ENCODE results near the gene OSCP1. TPM values are rescaled to one million over a fixed set of nuclear protein-coding genes. Genes with fewer than 3 reads are reported as not detected.

Gene OSCP1
- total RNA-seq, 1 experiment from 2014 or later, result 3.8 TPM

GRCh38 chr1:36438715-36439114, 11.5 kb downstream of the OSCP1 start:
- peaks cover 8% of the 10 kb centered on the region for H3F3A ChIP-seq (ENCODE audit: low read length, unreplicated experiment)
- ChIA-PET POLR2A (ENCODE audit: unreplicated experiment) (no interaction called here), CTCF (no interaction called here)
- H2AFZ ChIP-seq (ENCODE audit: low read length), result no peak overlapping the region
- no peak for DNase-seq
- no peak overlapping the region for H3K4me3 ChIP-seq (ENCODE audit: low read length)
- no peaks in the 10 kb centered on the region for H4K20me1 ChIP-seq (ENCODE audit: low read length)
- no peaks in the 10 kb centered on the region for H3K9me2 ChIP-seq (replicated peaks; ENCODE audit: low read length)
- TF ChIP-seq EZH2phosphoT487 (IDR thresholded peaks at IDR 0.05; ENCODE audit: borderline replicate concordance, low read length), result no peak
- TF ChIP-seq, protein P1, sequence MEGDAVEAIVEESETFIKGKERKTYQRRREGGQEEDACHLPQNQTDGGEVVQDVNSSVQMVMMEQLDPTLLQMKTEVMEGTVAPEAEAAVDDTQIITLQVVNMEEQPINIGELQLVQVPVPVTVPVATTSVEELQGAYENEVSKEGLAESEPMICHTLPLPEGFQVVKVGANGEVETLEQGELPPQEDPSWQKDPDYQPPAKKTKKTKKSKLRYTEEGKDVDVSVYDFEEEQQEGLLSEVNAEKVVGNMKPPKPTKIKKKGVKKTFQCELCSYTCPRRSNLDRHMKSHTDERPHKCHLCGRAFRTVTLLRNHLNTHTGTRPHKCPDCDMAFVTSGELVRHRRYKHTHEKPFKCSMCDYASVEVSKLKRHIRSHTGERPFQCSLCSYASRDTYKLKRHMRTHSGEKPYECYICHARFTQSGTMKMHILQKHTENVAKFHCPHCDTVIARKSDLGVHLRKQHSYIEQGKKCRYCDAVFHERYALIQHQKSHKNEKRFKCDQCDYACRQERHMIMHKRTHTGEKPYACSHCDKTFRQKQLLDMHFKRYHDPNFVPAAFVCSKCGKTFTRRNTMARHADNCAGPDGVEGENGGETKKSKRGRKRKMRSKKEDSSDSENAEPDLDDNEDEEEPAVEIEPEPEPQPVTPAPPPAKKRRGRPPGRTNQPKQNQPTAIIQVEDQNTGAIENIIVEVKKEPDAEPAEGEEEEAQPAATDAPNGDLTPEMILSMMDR (conservative IDR thresholded peaks at IDR 0.05; ENCODE audit: low read depth, low read length), result no peak
- TF ChIP-seq EZH2 (IDR thresholded peaks at IDR 0.05; ENCODE audit: low read length, unreplicated experiment), result no peak
- no peaks in the 10 kb centered on the region for H3K9me3 ChIP-seq (ENCODE audit: low read length)
- H3K4me2 ChIP-seq (ENCODE audit: low read length), result no peak overlapping the region
- H3K36me3 ChIP-seq (ENCODE audit: low read depth, low read length), result no peaks in the 10 kb centered on the region
- no peak overlapping the region for H3K9ac ChIP-seq (ENCODE audit: low read length)
- no peaks in the 10 kb centered on the region for H3K27me3 ChIP-seq (ENCODE audit: low read length)
- ATAC-seq, result no peak
- H3K79me2 ChIP-seq (ENCODE audit: low read length), result no peaks in the 10 kb centered on the region
- BruUV-seq (replicated peaks), result no TSS peak
- intact Hi-C loops (cut with micrococcal nuclease), result no loop called here
- H3K27ac ChIP-seq (ENCODE audit: low read length), result no peak overlapping the region
- H3K4me1 ChIP-seq (ENCODE audit: insufficient read depth, low read length), result peaks cover 16% of the 10 kb centered on the region

GRCh38 chr1:36436821-36437220, 13.4 kb downstream of the OSCP1 start:
- H3K9me2 ChIP-seq (replicated peaks; ENCODE audit: low read length), result no peaks in the 10 kb centered on the region
- H3K79me2 ChIP-seq (ENCODE audit: low read length), result no peaks in the 10 kb centered on the region
- TF ChIP-seq EZH2phosphoT487 (IDR thresholded peaks at IDR 0.05; ENCODE audit: borderline replicate concordance, low read length) (no peak), EZH2 (IDR thresholded peaks at IDR 0.05; ENCODE audit: low read length, unreplicated experiment) (no peak)
- TF ChIP-seq, protein P1 (conservative IDR thresholded peaks at IDR 0.05; ENCODE audit: low read depth, low read length), result no peak
- H3K4me1 ChIP-seq (ENCODE audit: insufficient read depth, low read length), result peaks cover 16% of the 10 kb centered on the region
- ChIA-PET POLR2A (ENCODE audit: unreplicated experiment) (no interaction called here), CTCF (no interaction called here)
- H3F3A ChIP-seq (ENCODE audit: low read length, unreplicated experiment), result peaks cover 8% of the 10 kb centered on the region
- H3K4me3 ChIP-seq (ENCODE audit: low read length), result no peak overlapping the region
- no peaks in the 10 kb centered on the region for H3K27me3 ChIP-seq (ENCODE audit: low read length)
- DNase-seq, result peak; percentile 97
- no peaks in the 10 kb centered on the region for H4K20me1 ChIP-seq (ENCODE audit: low read length)
- intact Hi-C loops (cut with micrococcal nuclease), result no loop called here
- no peaks in the 10 kb centered on the region for H3K9me3 ChIP-seq (ENCODE audit: low read length)
- H2AFZ ChIP-seq (ENCODE audit: low read length), result no peak overlapping the region
- H3K9ac ChIP-seq (ENCODE audit: low read length), result no peak overlapping the region
- peak overlapping the region; percentile 49; the same call in 1 of the 2 replicates for H3K4me2 ChIP-seq (ENCODE audit: low read length)
- BruUV-seq (replicated peaks), result no TSS peak
- peak overlapping the region; percentile 44 for H3K27ac ChIP-seq (ENCODE audit: low read length)
- no peaks in the 10 kb centered on the region for H3K36me3 ChIP-seq (ENCODE audit: low read depth, low read length)
- ATAC-seq, result peak; percentile 77

DNA sequence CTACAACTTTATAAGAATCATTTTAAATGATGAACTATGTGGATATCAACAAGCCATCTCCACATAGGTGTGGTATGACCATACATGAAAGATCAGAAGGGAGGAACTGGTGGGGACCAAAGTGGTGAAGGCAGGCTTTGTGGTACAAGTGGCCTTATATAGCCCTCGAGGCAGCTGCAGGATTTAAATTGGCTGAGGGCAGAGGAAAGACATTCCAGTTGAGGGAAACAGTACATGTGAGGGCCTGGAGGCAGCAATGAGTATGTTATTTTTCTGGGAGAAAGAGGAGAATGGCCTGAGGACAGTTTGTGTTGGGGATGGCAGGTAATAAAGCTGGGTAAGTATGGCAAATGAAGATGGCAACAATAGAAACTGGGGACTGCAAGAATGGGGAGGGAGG, 17.1 kb downstream of the OSCP1 start:
- Histone ChIP-seq H3K4me1 (ENCODE audit: insufficient read depth, low read length) (peaks cover 16% of the 10 kb centered on the region), H3K27ac (ENCODE audit: low read length) (no peak overlapping the region), H3K79me2 (ENCODE audit: low read length) (no peaks in the 10 kb centered on the region), H2AFZ (ENCODE audit: low read length) (no peak overlapping the region), H3K4me2 (ENCODE audit: low read length) (no peak overlapping the region), H3K4me3 (ENCODE audit: low read length) (no peak overlapping the region), H4K20me1 (ENCODE audit: low read length) (no peaks in the 10 kb centered on the region), H3K9ac (ENCODE audit: low read length) (no peak overlapping the region), H3F3A (ENCODE audit: low read length, unreplicated experiment) (peaks cover 8% of the 10 kb centered on the region), H3K36me3 (ENCODE audit: low read depth, low read length) (no peaks in the 10 kb centered on the region), H3K27me3 (ENCODE audit: low read length) (no peaks in the 10 kb centered on the region), H3K9me2 (replicated peaks; ENCODE audit: low read length) (no peaks in the 10 kb centered on the region), H3K9me3 (ENCODE audit: low read length) (no peaks in the 10 kb centered on the region)
- DNase-seq (no peak), ATAC-seq (no peak)
- ChIA-PET CTCF (no interaction called here), POLR2A (ENCODE audit: unreplicated experiment) (no interaction called here)
- intact Hi-C loops (cut with micrococcal nuclease), result no loop called here
- TF ChIP-seq, protein P1 (conservative IDR thresholded peaks at IDR 0.05; ENCODE audit: low read depth, low read length), result no peak
- TF ChIP-seq EZH2 (IDR thresholded peaks at IDR 0.05; ENCODE audit: low read length, unreplicated experiment) (no peak), EZH2phosphoT487 (IDR thresholded peaks at IDR 0.05; ENCODE audit: borderline replicate concordance, low read length) (no peak)
- no TSS peak for BruUV-seq (replicated peaks)

Measured in PC-3 (cell line).